DND-41 (cell line): ENCODE measurements around the gene HSD17B2.

ENCODE experiments used
- ATAC-seq: fragments of 200-7000 bp; cut with Tn5 transposase; 3 replicates; pipeline ENCODE4 v1.9.1; 2021; ENCODE audit warnings: low read depth; ENCODE audit not compliant: insufficient read depth
- DNase-seq: peaks from one replicate; pipeline ENCODE4 v3.0.0-alpha.2; 2020
- H2AFZ ChIP-seq: 2 replicates; pipeline ENCODE4 v1.6.0; 2012; ENCODE audit warnings: low read depth, low read length
- H3K27ac ChIP-seq: 2 replicates; pipeline ENCODE4 v1.5.1; 2012; ENCODE audit warnings: low read length, inconsistent platforms
- H3K27me3 ChIP-seq: fragments of 200-600 bp; sonication (generic); 2 replicates; pipeline ENCODE4 v1.6.0; 2012; ENCODE audit warnings: low read length, mild to moderate bottlenecking, inconsistent platforms; ENCODE audit not compliant: insufficient read depth, poor library complexity
- H3K36me3 ChIP-seq: 2 replicates; pipeline ENCODE4 v1.5.1; 2012; ENCODE audit warnings: low read length, inconsistent platforms; ENCODE audit not compliant: insufficient read depth
- H3K4me1 ChIP-seq: 2 replicates; pipeline ENCODE4 v1.5.1; 2012; ENCODE audit warnings: mild to moderate bottlenecking, low read length; ENCODE audit not compliant: insufficient read depth
- H3K4me2 ChIP-seq: 2 replicates; pipeline ENCODE4 v1.6.0; 2012; ENCODE audit warnings: mild to moderate bottlenecking, moderate library complexity, low read length, inconsistent platforms; ENCODE audit not compliant: insufficient read depth
- H3K4me3 ChIP-seq, 2 experiments: fragments of 200-600 bp in 1 of 2; shearing (Covaris generic) in 1 of 2; 2 replicates each; pipeline ENCODE4 v1.5.1; 2012 to 2016; ENCODE audit warnings: inconsistent platforms in 2 of 2, low read length in 2 of 2, mild to moderate bottlenecking in 2 of 2, low read depth in 1 of 2, moderate library complexity in 1 of 2
- H3K79me2 ChIP-seq: 2 replicates; pipeline ENCODE4 v1.6.0; 2012; ENCODE audit warnings: low read length, inconsistent platforms; ENCODE audit not compliant: insufficient read depth
- H3K9ac ChIP-seq: 2 replicates; pipeline ENCODE4 v1.6.0; 2012; ENCODE audit warnings: low read depth, mild to moderate bottlenecking, inconsistent platforms, low read length, moderate library complexity
- H3K9me3 ChIP-seq: 2 replicates; pipeline ENCODE4 v1.5.1; 2012; ENCODE audit warnings: low read length, moderate library complexity, mild to moderate bottlenecking, inconsistent platforms; ENCODE audit not compliant: insufficient read depth, severe bottlenecking
- H4K20me1 ChIP-seq: 2 replicates; pipeline ENCODE4 v1.6.0; 2012; ENCODE audit warnings: low read length; ENCODE audit not compliant: insufficient read depth
- CTCF ChIP-seq: IDR thresholded peaks from 2 replicates; pipeline ENCODE4 v1.5.1; 2012; ENCODE audit warnings: borderline replicate concordance, low read length, moderate library complexity, mild to moderate bottlenecking; ENCODE audit not compliant: poor library complexity, severe bottlenecking; ENCODE audit errors: extremely low read depth
- EZH2 ChIP-seq: IDR thresholded peaks from 3 replicates; pipeline ENCODE4 v1.6.1; 2012; ENCODE audit warnings: borderline replicate concordance, low read depth, mild to moderate bottlenecking, moderate library complexity, low read length, inconsistent platforms; ENCODE audit not compliant: severe bottlenecking

The HSD17B2 gene

DNA sequence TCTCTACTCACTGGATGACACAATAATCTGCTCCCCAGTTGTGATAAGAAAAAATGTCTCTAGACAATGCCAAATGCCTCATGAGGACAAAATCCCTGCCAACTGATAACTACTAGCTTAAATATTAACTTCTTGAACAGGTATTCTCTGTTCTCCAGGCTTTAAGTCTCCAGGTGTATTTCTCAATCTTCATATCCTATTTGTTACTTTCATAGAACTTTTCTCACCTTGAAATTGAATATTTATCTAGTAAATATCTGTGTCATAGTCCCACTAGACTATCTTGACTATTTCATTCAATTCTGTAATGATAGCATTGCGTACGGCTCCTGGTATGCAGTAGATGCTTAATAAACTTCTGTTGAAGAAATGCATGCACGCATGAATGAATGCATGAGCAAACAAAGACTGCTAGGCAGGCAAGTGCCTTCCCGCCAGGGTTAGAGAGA is 15.9 kb downstream of the HSD17B2 start:
- Histone ChIP-seq H3K9me3 (no peaks in the 10 kb centered on the region), H3K9ac (no peak overlapping the region), H3K4me1 (no peaks in the 10 kb centered on the region), H3K27ac (no peak overlapping the region), H3K4me2 (no peak overlapping the region), H4K20me1 (no peaks in the 10 kb centered on the region), H3K4me3 (no peak overlapping the region), H3K27me3 (no peaks in the 10 kb centered on the region), H2AFZ (no peak overlapping the region), H3K79me2 (no peaks in the 10 kb centered on the region), H3K36me3 (no peaks in the 10 kb centered on the region)
- ATAC-seq (no peak), DNase-seq (no peak)
- TF ChIP-seq EZH2 (no peak), CTCF (no peak)

- Histone ChIP-seq H3K9me3 (no peaks in the 10 kb centered on the region), H2AFZ (no peak overlapping the region), H3K36me3 (no peaks in the 10 kb centered on the region), H3K27ac (no peak overlapping the region), H3K4me2 (no peak overlapping the region), H4K20me1 (no peaks in the 10 kb centered on the region), H3K4me1 (no peaks in the 10 kb centered on the region), H3K79me2 (no peaks in the 10 kb centered on the region), H3K27me3 (no peaks in the 10 kb centered on the region), H3K9ac (no peak overlapping the region), H3K4me3 (no peak overlapping the region)
- ATAC-seq (no peak), DNase-seq (no peak)
- no peak for TF ChIP-seq CTCF
- TF ChIP-seq EZH2 = no peak
Measured at GRCh38 chr16:82051656-82052055, 16.6 kb downstream of the HSD17B2 start.

- Histone ChIP-seq H3K36me3 (no peaks in the 10 kb centered on the region), H3K9me3 (no peaks in the 10 kb centered on the region), H3K27ac (no peak overlapping the region), H3K27me3 (no peaks in the 10 kb centered on the region), H4K20me1 (no peaks in the 10 kb centered on the region), H3K79me2 (no peaks in the 10 kb centered on the region), H2AFZ (no peak overlapping the region), H3K4me3 (no peak overlapping the region), H3K4me2 (no peak overlapping the region), H3K9ac (no peak overlapping the region), H3K4me1 (no peaks in the 10 kb centered on the region)
- DNase-seq (no peak), ATAC-seq (no peak)
- TF ChIP-seq CTCF (no peak), EZH2 (no peak)
Measured at GRCh38 chr16:82055117-82055516, 20.1 kb downstream of the HSD17B2 start.
